Daoy (cell line): ENCODE results near the gene MRPS34. TPM values are rescaled to one million over a fixed set of nuclear protein-coding genes. Genes with fewer than 3 reads are reported as not detected.

Experiments
- DNase-seq: peaks from one replicate; pipeline ENCODE4 v3.0.0-alpha.2; 2015; ENCODE audit warnings: low read depth
- total RNA-seq: library from RNA; depleted of rRNA; stranded (reverse); fragments of >200 nt; shearing (Covaris generic); gene quantifications from 2 replicates; pipeline ENCODE4 v1.2.3, GENCODE V29; 2014

MRPS34 gene
- total RNA-seq, 1 experiment from 2014 or later = 153 TPM

GRCh38 chr16:1771188-1771863 is 1.6 kb downstream of the MRPS34 start, which contains the start of gene NME3:
TSS of gene NME3 (minus strand) at chr16:1771543. CDS start at chr16:1771534, 9 bp downstream.
- DNase-seq = peak; percentile 71

DNA sequence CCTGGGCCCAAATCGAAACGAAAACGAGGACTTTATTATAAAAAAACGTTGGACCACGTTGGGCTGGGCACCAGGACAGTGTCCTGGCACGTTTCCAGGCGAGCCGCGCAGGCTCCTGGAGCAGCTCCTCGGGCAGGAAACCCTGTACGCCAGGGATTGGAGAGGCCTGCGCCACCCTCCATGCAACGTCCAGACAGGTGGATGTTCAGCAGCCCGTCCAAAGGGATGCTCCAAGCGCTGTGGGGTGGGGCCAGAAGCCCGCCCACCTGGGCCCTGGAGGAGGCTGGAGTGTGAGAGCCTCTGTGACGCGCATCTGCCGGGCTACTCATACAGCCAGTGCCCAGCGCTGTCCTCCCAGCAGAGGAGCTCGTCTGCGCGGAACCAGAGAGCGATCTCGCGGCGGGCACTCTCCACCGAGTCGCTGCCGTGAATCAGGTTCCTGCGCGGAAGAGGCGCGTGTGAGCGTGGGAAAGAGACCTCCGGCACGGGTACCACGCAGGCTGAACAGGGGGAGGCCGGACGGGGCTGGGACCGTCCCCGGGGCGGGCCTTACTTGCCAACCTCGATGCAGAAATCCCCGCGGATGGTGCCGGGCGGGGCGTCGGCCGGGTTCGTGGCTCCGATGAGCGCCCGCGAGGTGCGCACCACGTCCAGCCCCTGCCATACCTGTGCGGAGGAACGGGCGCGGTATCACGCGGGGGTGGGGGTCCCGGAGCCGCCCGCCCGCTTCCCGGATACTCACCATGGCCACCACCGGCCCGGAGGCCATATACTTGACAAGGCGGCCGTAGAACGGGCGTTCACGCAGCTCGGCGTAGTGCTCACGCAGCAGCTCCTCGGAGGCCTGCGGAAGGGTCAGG is 2.4 kb downstream of the MRPS34 start:
- DNase-seq = peak; percentile 65

- DNase-seq = no peak
Observed at GRCh38 chr16:1769402-1770300, 3.3 kb downstream of the MRPS34 start.

GRCh38 chr16:1768767-1769401 is 4.0 kb downstream of the MRPS34 start:
- DNase-seq = no peak

GRCh38 chr16:1768061-1768766 is 4.7 kb downstream of the MRPS34 start:
- no peak for DNase-seq

GRCh38 chr16:1767116-1767994 is 5.6 kb downstream of the MRPS34 start:
- no peak for DNase-seq

DNA sequence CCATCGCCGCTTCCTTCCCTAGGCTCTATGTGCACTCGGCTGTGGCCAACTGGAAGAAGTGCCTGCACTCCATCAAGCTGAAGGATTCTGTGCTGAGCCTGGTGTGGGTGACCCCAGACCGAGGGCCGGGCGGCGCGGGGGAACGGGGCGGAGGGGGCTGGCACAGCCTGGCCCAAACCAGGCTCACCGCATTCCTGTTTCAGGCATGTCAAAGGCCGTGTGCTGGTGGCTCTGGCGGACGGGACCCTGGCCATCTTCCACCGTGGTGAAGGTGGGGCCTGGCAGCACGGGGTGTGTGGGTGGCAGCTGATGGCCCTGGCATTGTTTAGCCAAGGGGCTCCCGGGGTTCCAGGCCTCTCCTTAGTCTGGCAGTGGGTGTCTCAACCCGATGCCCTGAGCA is 6.2 kb downstream of the MRPS34 start:
- DNase-seq = no peak

DNA sequence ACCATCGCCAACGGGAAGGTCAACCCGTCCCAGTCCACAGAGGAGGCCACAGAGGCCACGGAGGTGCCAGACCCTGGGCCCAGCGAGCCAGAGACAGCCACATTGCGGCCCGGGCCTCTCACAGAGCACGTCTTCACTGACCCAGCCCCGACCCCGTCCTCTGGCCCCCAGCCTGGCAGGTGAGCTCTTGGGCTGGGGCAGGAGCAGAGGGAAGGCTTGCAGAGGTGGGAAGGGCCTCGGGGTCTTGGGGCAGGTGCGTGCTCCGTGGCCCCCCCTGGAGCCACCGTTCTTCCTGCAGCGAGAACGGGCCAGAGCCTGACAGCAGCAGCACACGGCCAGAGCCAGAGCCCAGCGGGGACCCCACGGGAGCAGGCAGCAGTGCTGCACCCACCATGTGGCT is 6.7 kb downstream of the MRPS34 start:
- DNase-seq = no peak

GRCh38 chr16:1765826-1766225 is 7.1 kb downstream of the MRPS34 start:
- no peak for DNase-seq

DNA sequence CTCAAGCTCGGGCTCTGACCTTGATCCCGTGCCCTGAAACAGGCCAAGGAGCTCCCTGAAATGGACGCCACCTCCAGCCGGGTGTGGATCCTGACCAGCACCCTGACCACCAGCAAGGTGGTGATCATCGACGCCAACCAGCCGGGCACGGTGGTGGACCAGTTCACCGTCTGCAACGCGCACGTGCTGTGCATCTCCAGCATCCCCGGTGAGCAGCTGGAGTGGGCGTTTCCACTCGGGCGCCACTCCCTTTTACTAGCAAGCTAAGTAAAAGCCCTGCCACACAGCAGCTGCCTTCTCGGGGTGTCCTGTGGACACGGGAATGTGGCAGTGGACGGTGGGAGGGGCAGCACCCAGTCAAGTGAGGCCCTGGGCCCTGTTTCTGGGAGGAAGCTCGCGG is 8.0 kb downstream of the MRPS34 start:
- no peak for DNase-seq

- no peak for DNase-seq
Observed at GRCh38 chr16:1763521-1764511, 9.1 kb downstream of the MRPS34 start.

DNA sequence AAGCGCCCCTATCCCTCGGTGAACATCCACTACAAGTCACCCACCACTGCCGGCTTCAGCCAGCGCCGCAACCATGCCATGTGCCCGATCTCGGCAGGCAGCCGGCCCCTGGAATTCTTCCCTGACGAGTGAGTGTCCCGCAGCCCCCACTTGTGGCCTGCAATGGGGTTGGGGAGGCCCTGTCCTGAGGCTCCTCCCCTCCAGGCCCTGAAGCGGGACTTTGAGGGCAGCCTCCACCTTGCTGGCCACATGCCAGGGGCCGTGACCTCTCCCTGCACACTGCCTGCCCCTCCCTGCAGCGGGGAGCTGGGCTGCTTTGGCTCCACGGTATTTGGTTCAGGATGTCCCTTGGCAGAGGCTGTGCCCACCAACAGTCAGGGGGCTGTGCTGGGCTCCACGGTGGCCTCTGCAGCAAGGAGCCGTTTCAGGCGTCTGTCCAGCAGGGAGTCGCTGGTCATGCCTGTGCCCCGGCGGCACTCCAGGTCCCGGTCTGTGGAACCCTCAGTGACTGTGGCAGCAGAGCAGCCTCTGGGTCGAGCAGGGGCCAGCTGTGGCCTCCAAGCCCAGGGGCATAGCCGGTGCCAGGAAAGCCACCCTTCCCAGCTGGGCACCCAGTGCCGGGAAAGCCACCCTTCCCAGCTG is 9.9 kb downstream of the MRPS34 start:
- no peak for DNase-seq

DNA sequence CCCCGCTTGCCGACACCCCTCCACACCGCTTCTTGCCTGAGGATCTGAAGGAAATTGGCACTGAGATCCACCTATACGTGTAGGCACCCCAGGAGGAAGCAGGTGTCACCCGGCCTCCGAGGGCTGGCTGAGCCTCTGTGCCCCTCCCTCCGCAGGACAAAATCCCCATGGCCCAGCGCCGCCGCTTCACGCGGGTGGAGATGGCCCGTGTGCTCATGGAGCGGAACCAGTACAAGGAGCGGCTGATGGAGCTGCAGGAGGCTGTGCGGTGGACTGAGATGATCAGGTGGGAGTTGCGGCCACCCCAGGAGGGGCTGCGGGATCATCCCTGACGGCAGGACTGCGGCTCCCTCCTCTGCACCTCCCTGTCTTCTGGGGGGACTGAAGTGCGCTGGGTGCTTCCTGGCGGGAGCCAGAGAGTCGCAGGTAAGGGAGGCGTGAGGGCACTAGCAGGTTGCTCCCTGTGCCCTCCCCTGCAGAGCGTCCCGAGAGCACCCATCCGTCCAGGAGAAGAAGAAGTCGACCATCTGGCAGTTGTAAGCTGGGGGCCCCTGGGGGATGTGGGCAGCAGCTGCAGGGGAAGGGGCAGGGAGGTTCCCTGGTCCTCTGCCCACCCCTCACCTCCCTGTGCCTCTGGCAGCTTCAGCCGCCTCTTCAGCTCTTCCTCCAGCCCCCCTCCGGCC is 10.6 kb downstream of the MRPS34 start:
- no peak for DNase-seq

GRCh38 chr16:1761751-1762150 is 11.2 kb downstream of the MRPS34 start:
- DNase-seq = no peak

DNA sequence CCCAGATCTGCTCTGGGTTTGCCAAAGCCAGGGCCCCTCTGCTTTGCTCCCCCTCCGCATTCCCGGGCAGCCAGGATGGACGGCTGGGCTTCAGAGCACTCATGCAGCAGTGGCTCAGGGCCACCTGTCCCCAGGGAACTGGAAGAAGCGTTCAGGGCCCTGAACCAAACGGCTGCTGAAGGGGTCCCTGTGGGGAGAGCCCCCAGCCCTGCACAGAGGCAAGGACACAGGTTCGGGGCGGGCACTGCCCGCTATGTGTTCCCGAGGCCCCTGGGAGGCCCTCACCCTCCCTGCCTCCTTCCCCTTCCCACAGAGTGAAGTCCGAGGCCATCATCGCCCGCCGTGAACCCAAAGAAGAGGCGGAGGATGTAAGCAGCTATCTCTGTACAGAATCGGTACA is 12.0 kb downstream of the MRPS34 start:
- DNase-seq = no peak

DNA sequence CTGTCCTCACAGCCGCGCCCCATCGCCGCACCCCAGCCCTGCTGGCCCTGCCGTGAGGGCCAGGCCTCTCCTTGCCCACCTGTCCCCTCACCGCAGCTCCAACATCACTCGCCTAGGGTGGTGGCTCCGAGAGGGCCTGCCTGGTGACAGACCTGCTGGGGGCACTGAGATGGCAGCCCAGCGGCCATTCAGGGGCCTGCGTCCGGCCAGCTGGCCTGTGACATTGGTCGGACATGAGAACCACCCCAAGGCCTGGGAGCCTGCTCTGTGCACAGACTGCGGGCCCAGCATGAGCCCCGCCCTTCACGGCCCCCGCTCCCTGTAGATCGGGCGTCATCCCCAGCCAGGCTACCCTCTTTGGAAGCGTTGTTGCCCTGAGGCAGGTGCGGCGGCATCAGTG is 13.4 kb downstream of the MRPS34 start:
- no peak for DNase-seq

- no peak for DNase-seq
Observed at GRCh38 chr16:1758923-1759322, 14.0 kb downstream of the MRPS34 start.
